ENCODE data around the gene KCNG2. TPM values are rescaled to one million over a fixed set of nuclear protein-coding genes. Genes with fewer than 3 reads are reported as not detected.

KCNG2 gene
- total and polyA plus RNA-seq, 2 of the 13 experiments (the other 11 are each of a cell fraction or from before 2014, with no cell fraction given): not detected

- no peak for TF ChIP-seq ZMAT5 (CRISPR knock-in tag; IDR thresholded peaks at IDR 0.05; ENCODE audit: borderline replicate concordance, low read depth)
- no peak for TF ChIP-seq CC2D1A (CRISPR knock-in tag; IDR thresholded peaks at IDR 0.05)
- TF ChIP-seq ARNTL (CRISPR knock-in tag; IDR thresholded peaks at IDR 0.05): no peak
- no peak for TF ChIP-seq RORA (CRISPR knock-in tag; IDR thresholded peaks at IDR 0.05)
Measured at GRCh38 chr18:79917169-79917852, 119.6 kb downstream of the KCNG2 start (continued).

DNA sequence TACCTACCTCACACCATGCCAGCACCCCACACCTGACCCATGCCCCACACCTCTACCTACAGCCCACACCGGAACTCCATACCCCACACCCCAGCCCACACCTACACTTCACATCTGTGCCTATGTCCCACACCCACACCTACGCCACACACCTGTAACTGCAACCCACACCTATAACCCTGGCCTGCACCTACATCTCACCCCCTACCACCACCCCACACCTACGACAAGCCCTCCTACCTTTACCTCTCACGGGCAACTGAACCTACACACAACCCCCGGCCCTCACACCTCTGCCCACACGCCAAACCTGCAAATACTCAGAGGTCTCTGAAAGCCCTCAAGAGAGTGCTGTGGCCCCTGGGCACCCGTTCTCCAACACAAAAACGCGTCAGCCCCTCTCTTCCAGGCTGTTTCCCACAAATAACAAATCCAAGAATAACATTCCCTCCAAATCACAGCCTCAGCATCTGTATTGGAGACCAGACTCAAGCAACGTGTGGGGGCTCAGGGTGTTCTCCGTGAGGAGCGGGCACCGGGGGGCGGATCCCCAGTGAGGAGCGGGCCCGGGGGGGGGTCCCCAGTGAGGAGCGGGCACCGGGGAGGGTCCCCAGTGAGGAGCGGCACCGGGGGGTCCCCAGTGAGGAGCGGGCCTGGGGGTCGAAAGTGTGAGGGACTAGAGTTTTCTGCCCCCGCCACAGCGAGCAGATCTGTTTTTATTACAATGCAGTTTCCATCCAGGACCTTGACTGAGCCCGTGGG is 120.3 kb downstream of the KCNG2 start:
- WGBS (ENCODE audit: low lambda C conversion rate): 94% methylated on average over 18 of the region's 25 CpGs
- TF ChIP-seq, protein P1, sequence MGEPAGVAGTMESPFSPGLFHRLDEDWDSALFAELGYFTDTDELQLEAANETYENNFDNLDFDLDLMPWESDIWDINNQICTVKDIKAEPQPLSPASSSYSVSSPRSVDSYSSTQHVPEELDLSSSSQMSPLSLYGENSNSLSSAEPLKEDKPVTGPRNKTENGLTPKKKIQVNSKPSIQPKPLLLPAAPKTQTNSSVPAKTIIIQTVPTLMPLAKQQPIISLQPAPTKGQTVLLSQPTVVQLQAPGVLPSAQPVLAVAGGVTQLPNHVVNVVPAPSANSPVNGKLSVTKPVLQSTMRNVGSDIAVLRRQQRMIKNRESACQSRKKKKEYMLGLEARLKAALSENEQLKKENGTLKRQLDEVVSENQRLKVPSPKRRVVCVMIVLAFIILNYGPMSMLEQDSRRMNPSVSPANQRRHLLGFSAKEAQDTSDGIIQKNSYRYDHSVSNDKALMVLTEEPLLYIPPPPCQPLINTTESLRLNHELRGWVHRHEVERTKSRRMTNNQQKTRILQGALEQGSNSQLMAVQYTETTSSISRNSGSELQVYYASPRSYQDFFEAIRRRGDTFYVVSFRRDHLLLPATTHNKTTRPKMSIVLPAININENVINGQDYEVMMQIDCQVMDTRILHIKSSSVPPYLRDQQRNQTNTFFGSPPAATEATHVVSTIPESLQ (CRISPR knock-in tag; conservative IDR thresholded peaks at IDR 0.05): no peak
- TF ChIP-seq, protein P2, sequence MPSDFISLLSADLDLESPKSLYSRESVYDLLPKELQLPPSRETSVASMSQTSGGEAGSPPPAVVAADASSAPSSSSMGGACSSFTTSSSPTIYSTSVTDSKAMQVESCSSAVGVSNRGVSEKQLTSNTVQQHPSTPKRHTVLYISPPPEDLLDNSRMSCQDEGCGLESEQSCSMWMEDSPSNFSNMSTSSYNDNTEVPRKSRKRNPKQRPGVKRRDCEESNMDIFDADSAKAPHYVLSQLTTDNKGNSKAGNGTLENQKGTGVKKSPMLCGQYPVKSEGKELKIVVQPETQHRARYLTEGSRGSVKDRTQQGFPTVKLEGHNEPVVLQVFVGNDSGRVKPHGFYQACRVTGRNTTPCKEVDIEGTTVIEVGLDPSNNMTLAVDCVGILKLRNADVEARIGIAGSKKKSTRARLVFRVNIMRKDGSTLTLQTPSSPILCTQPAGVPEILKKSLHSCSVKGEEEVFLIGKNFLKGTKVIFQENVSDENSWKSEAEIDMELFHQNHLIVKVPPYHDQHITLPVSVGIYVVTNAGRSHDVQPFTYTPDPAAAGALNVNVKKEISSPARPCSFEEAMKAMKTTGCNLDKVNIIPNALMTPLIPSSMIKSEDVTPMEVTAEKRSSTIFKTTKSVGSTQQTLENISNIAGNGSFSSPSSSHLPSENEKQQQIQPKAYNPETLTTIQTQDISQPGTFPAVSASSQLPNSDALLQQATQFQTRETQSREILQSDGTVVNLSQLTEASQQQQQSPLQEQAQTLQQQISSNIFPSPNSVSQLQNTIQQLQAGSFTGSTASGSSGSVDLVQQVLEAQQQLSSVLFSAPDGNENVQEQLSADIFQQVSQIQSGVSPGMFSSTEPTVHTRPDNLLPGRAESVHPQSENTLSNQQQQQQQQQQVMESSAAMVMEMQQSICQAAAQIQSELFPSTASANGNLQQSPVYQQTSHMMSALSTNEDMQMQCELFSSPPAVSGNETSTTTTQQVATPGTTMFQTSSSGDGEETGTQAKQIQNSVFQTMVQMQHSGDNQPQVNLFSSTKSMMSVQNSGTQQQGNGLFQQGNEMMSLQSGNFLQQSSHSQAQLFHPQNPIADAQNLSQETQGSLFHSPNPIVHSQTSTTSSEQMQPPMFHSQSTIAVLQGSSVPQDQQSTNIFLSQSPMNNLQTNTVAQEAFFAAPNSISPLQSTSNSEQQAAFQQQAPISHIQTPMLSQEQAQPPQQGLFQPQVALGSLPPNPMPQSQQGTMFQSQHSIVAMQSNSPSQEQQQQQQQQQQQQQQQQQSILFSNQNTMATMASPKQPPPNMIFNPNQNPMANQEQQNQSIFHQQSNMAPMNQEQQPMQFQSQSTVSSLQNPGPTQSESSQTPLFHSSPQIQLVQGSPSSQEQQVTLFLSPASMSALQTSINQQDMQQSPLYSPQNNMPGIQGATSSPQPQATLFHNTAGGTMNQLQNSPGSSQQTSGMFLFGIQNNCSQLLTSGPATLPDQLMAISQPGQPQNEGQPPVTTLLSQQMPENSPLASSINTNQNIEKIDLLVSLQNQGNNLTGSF (CRISPR knock-in tag; IDR thresholded peaks at IDR 0.05): no peak
- no peak for TF ChIP-seq SATB2 (CRISPR knock-in tag; IDR thresholded peaks at IDR 0.05)
- POLR2A ChIA-PET: no interaction called here
- no peaks in the 10 kb centered on the region for H3K4me1 ChIP-seq (ENCODE audit: insufficient read depth, low read length)
- no peak for DNase-seq (ENCODE audit: low spot score)
- H3K36me3 ChIP-seq (replicated peaks in 1 of 2; ENCODE audit: control insufficient read depth in 1 of 2, insufficient read depth in 2 of 2, low read length in 2 of 2): peaks cover 10 to 42% of the 10 kb centered on the region in 2 experiments; a peak in 3 of 5 replicates
- no peak overlapping the region for H3K4me2 ChIP-seq (ENCODE audit: low read depth, low read length)
- no peak overlapping the region for H3K9ac ChIP-seq (ENCODE audit: insufficient read depth, low read depth, low read length)
- H3K79me2 ChIP-seq (ENCODE audit: insufficient read depth, low read length): peaks cover 11% of the 10 kb centered on the region
- H3K27ac ChIP-seq (ENCODE audit: extremely low read length, insufficient read depth, low read length): no peak overlapping the region
- no peak for ATAC-seq
- no peaks in the 10 kb centered on the region for H3K27me3 ChIP-seq (ENCODE audit: control insufficient read depth in 1 of 2, insufficient read depth in 2 of 2, low read length in 2 of 2)
- H3K4me3 ChIP-seq (replicated peaks in 1 of 3; ENCODE audit: insufficient read depth in 1 of 3, low read depth in 2 of 3, low read length in 3 of 3): no peak overlapping the region
- in situ Hi-C loops (cut with HindIII; ENCODE audit: extremely low pct_ligation_motif_present, low pct_unique_long_range_greater_than_20kb) (no loop called here), intact Hi-C loops (cut with micrococcal nuclease; ENCODE audit: unreplicated experiment) (no loop called here)
- no peak for FAIRE-seq
- no peaks in the 10 kb centered on the region for H3K9me3 ChIP-seq (ENCODE audit: low read length)
- no peak overlapping the region for H2AFZ ChIP-seq (ENCODE audit: low read length)
- H4K20me1 ChIP-seq (ENCODE audit: insufficient read depth, low read length): peaks cover 23% of the 10 kb centered on the region; the same call in 1 of the 2 replicates
- BruUV-seq (replicated peaks): no TSS peak
- CTCF ChIA-PET (ENCODE audit: low intra/inter-chr PET ratio, low total read pairs): no interaction called here

All from HepG2 (cell line).